Spleen (tissue), 11 donors: Measurements from ENCODE around the gene STRIP2. TPM values are rescaled to one million over a fixed set of nuclear protein-coding genes. Genes with fewer than 3 reads are reported as not detected.

Source experiments
- DNase-seq: peaks from one replicate; pipeline ENCODE4 v3.0.0-alpha.2; 2020
- H3K27ac ChIP-seq, 8 donors: fragments of 200-600 bp; sonication (generic) in 7 of 8; 1 replicate in 4 of 8; 2 replicates in 4 of 8; pipeline versions ENCODE4 v1.5.0 to v1.8.0; 2016 to 2021; ENCODE audit warnings: inconsistent platforms in 4 of 8, mild to moderate bottlenecking in 4 of 8, moderate library complexity in 1 of 8
- H3K27me3 ChIP-seq, 7 donors: fragments of 200-600 bp; sonication (generic) in 6 of 7; replicated peaks in 1 of 7; 1 replicate in 4 of 7; 2 replicates in 3 of 7; pipeline versions ENCODE4 v1.5.0 to v1.8.0; 2016 to 2021; ENCODE audit warnings: inconsistent platforms in 3 of 7, mild to moderate bottlenecking in 1 of 7
- H3K36me3 ChIP-seq, 6 donors: fragments of 200-600 bp; sonication (generic) in 5 of 6; 1 replicate in 4 of 6; 2 replicates in 2 of 6; pipeline versions ENCODE4 v1.5.0 to v1.8.0; 2016 to 2021; ENCODE audit warnings: inconsistent platforms in 2 of 6
- H3K4me1 ChIP-seq, 6 donors: fragments of 200-600 bp; sonication (generic) in 5 of 6; 1 replicate in 3 of 6; 2 replicates in 3 of 6; pipeline versions ENCODE4 v1.5.0 to v1.8.0; 2016 to 2021; ENCODE audit warnings: inconsistent platforms in 3 of 6
- H3K4me3 ChIP-seq, 8 donors: fragments of 200-600 bp; sonication (generic) in 7 of 8; 1 replicate in 4 of 8; 2 replicates in 4 of 8; pipeline versions ENCODE4 v1.5.0 to v1.8.0; 2016 to 2021; ENCODE audit warnings: inconsistent platforms in 4 of 8, mild to moderate bottlenecking in 4 of 8, moderate library complexity in 2 of 8
- H3K9me3 ChIP-seq, 8 donors: fragments of 200-600 bp; sonication (generic) in 7 of 8; 1 replicate in 4 of 8; 2 replicates in 4 of 8; pipeline versions ENCODE4 v1.5.0 to v1.8.0; 2016 to 2021; ENCODE audit warnings: inconsistent platforms in 4 of 8
- CTCF ChIP-seq, 11 experiments: fragments of 200-600 bp in 7 of 11; fragments of 450-650 bp in 4 of 11; sonication (generic) in 4 of 11; IDR thresholded peaks in 8 of 11; conservative IDR thresholded peaks in 3 of 11; 1 replicate in 7 of 11; 2 replicates in 4 of 11; pipeline versions ENCODE4 v1.4.0 to v1.8.0; 2016 to 2021; ENCODE audit warnings: antibody characterized with exemption in 11 of 11, inconsistent platforms in 4 of 11, mild to moderate bottlenecking in 1 of 11
- POLR2A ChIP-seq, 3 donors: fragments of 450-650 bp; IDR thresholded peaks; one replicate each; pipeline ENCODE4 v1.5.1; 2017; ENCODE audit warnings: antibody characterized with exemption in 3 of 3, mild to moderate bottlenecking in 1 of 3
- POLR2AphosphoS5 ChIP-seq, 3 donors: sonication (generic); formaldehyde crosslinking; IDR thresholded peaks; one replicate each; pipeline ENCODE4 v1.5.1; 2017; ENCODE audit warnings: antibody characterized with exemption in 3 of 3
- WGBS, 5 donors: extraction: QIAGEN DNeasy Blood & Tissue Kit in 3 of 5; methylation state at CpG; one replicate each; pipeline versions ENCODE4 v1.1.5 to v1.1.7; 2013 to 2018; 5-methylcytosine and 5-hydroxymethylcytosine counted together
- intact Hi-C: fragments of 100-400 bp; cut with DNase I; formaldehyde crosslinking; loops from one replicate; pipeline ENCODE4 v1.15.0; 2023; ENCODE audit warnings: low total_unique reads
- polyA plus RNA-seq, 3 donors: library from polyadenylated mRNA; stranded (reverse); fragments of 200-250 nt; gene quantifications; one replicate each; pipeline ENCODE4 v1.2.1, GENCODE V29; 2013
- total RNA-seq, 7 donors: library from RNA; depleted of rRNA in 3 of 7; stranded (reverse); fragments of >200 nt in 3 of 7; fragmentation: NEBNext Ultra II Directional in 4 of 7; extraction: Animal tissue kit (Norgen Biotek cat#: 25700) in 4 of 7; gene quantifications; one replicate each; pipeline versions ENCODE4 v1.1.0 to v1.2.1, GENCODE V29; 2016 to 2021
- donor health status: healthy with polysubstance abuse.
- donor health status: DM: no; HTN: no; CAD: no; lungs with moderate emphysema.
- donor health status: DM: no; HTN: no; CAD: no.
- donor health status: Bipolar disorder and iron deficiency.
- donor health status: healthy.
- donor health status: DM: no; HTN: no; CAD: no.
- donor health status: DM: yes; HTN: yes; CAD: no.

STRIP2 gene
- total and polyA plus RNA-seq, 10 donors: 0.60 to 2.2 (median 1.3) TPM

GRCh38 chr7:129468087-129468486 lies 33.9 kb downstream of the STRIP2 start:
- TF ChIP-seq POLR2AphosphoS5 (IDR thresholded peaks at IDR 0.05): no peak
- no peak for TF ChIP-seq POLR2A (IDR thresholded peaks at IDR 0.05)
- no peak for TF ChIP-seq CTCF (IDR thresholded peaks at IDR 0.05 in 8 of 11, conservative IDR thresholded peaks at IDR 0.05 in 3 of 11)
- peak overlapping the region in 2 of 8 donors; percentile 34 to 63 for H3K27ac ChIP-seq
- H3K4me3 ChIP-seq: no peak overlapping the region
- 54 to 80% (median 68%) methylated on average over 1 of the region's 1 CpG for WGBS, 5 donors
- no peaks in the 10 kb centered on the region for H3K27me3 ChIP-seq
- peaks cover 0 to 7% (median 1%) of the 10 kb centered on the region in 6 donors for H3K4me1 ChIP-seq
- H3K36me3 ChIP-seq: no peaks in the 10 kb centered on the region
- no peak for DNase-seq
- H3K9me3 ChIP-seq: no peaks in the 10 kb centered on the region
- intact Hi-C loops: no loop called here

- WGBS, 5 donors: 31 to 86% (median 51%) methylated on average over 4 of the region's 4 CpGs
- Histone ChIP-seq H3K27me3 (no peaks in the 10 kb centered on the region), H3K9me3 (no peaks in the 10 kb centered on the region), H3K4me3 (no peak overlapping the region), H3K36me3 (no peaks in the 10 kb centered on the region), H3K4me1 (peaks cover 0 to 7% (median 1%) of the 10 kb centered on the region in 6 donors), H3K27ac (peak overlapping the region in 3 of 8 donors; percentile 1 to 63 (median 34))
- DNase-seq: no peak
- TF ChIP-seq POLR2A (IDR thresholded peaks at IDR 0.05) (no peak), POLR2AphosphoS5 (IDR thresholded peaks at IDR 0.05) (no peak), CTCF (IDR thresholded peaks at IDR 0.05 in 8 of 11, conservative IDR thresholded peaks at IDR 0.05 in 3 of 11) (no peak)
- intact Hi-C loops: no loop called here
These were observed 34.3 kb downstream of the STRIP2 start for GRCh38 chr7:129468547-129468946.

GRCh38 chr7:129469930-129470329 lies 35.7 kb downstream of the STRIP2 start:
- TF ChIP-seq CTCF (IDR thresholded peaks at IDR 0.05 in 8 of 11, conservative IDR thresholded peaks at IDR 0.05 in 3 of 11) (no peak), POLR2A (IDR thresholded peaks at IDR 0.05) (no peak), POLR2AphosphoS5 (IDR thresholded peaks at IDR 0.05) (no peak)
- no peaks in the 10 kb centered on the region for H3K9me3 ChIP-seq
- no peak overlapping the region for H3K4me3 ChIP-seq
- no peaks in the 10 kb centered on the region for H3K27me3 ChIP-seq
- no peaks in the 10 kb centered on the region for H3K36me3 ChIP-seq
- peaks cover 0 to 7% (median 1%) of the 10 kb centered on the region in 6 donors for H3K4me1 ChIP-seq
- DNase-seq: no peak
- intact Hi-C loops: loop anchor here (5.0 to 10.0 kb wide), 2 partner anchors 103 to 245 kb away; partner anchors contain the start of gene AHCYL2
- H3K27ac ChIP-seq: no peak overlapping the region

GRCh38 chr7:129470411-129470810 lies 36.2 kb downstream of the STRIP2 start:
- WGBS, 5 donors: 93 to 100% (median 95%) methylated on average over 1 of the region's 1 CpG
- Histone ChIP-seq H3K9me3 (no peaks in the 10 kb centered on the region), H3K4me1 (peaks cover 0 to 7% (median 1%) of the 10 kb centered on the region in 6 donors), H3K4me3 (no peak overlapping the region), H3K27me3 (no peaks in the 10 kb centered on the region), H3K36me3 (no peaks in the 10 kb centered on the region), H3K27ac (no peak overlapping the region)
- TF ChIP-seq POLR2A (IDR thresholded peaks at IDR 0.05): no peak
- TF ChIP-seq CTCF (IDR thresholded peaks at IDR 0.05 in 8 of 11, conservative IDR thresholded peaks at IDR 0.05 in 3 of 11): no peak
- intact Hi-C loops: loop anchor here (5.0 to 10.0 kb wide), 2 partner anchors 103 to 246 kb away; partner anchors contain the start of gene AHCYL2
- no peak for DNase-seq
